ENCODE data around the gene SATB1.
"Not testable (repeated sequence)": the region's sequence is repeated elsewhere in the genome, so short reads cannot be mapped to it uniquely, and the experiment has no call there.

SATB1 gene

GRCh38 chr3:18351823-18352744, 73.1 kb downstream of the SATB1 start:
- FAIRE-seq (no peak), DNase-seq (ENCODE audit: low spot score) (no peak)

DNA sequence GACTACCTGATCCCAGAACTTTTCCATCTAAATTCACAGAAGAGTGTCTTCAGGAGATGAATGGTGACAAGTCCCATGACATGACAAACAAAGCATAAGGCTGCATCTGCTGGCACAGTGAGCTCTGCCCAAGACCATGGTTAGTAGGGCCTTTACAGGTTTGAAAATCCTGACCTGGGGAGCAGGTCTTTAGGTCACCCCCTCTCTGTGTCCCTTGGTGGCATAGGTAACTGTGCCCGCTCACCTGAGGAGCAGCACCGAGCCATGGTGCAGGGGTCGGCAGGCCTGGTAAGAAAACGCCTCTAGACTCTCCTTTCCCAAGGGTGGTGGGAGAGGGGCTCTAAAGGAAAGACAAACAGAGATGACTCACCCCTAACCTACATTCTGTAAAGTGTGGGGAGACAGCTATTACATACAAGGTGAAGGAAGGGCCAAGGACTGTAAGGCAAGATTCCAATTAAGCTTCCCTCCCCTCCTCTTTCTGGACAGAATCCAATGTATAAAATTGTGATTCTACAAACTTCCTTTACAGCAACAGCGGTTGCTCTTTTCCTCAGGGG, 74.0 kb downstream of the SATB1 start:
- no peak for FAIRE-seq
- no peak for DNase-seq (ENCODE audit: low spot score)

- DNase-seq (ENCODE audit: low spot score): no peak
- FAIRE-seq: no peak
Observed at GRCh38 chr3:18349197-18349798, 75.8 kb downstream of the SATB1 start.

DNA sequence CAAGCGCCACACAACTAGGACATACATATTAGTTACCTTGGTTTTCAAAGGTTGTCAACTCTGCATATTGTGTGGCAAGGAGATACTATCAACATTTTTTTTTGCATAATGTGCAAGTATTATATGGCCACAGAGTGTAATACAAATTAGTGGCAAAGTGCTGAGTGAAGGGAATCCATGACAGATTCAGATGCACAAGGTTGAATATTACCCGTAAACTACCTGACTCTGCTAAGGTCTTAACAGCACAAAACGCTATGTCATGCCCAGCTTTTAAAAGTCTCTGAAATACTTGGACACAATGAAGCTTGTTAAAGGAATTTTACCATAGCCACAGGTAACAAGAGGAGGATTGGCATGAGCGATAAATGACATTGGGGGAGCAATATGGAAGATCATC, 79.0 kb downstream of the SATB1 start:
- FAIRE-seq (no peak), DNase-seq (ENCODE audit: low spot score) (no peak)

GRCh38 chr3:18345015-18345367, 80.1 kb downstream of the SATB1 start:
- DNase-seq (ENCODE audit: low spot score) (no peak), FAIRE-seq (no peak)

GRCh38 chr3:18344306-18345014, 80.7 kb downstream of the SATB1 start:
- no peak for FAIRE-seq
- DNase-seq (ENCODE audit: low spot score): no peak

DNA sequence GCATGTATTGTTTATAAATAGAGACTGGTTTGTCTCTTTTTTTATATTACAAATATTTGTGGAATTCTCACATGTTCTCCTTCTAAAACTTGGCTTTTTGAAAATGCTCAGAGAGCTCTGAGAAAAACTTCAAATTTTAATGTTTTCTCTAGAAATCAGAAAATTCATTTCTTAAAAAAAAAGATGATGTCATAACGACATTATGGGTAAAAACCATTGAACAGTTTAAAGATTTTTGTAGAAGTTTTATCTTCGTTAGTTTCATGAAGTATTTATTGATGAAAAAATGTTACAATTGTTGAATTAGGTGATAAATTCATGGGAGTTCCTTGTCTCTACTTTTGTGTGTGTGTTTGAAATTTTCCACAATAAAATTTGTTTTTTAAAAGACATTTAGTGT, 81.3 kb downstream of the SATB1 start:
- DNase-seq (ENCODE audit: low spot score) (no peak), FAIRE-seq (no peak)

GRCh38 chr3:18338827-18339514, 86.2 kb downstream of the SATB1 start:
- no peak for DNase-seq (ENCODE audit: low spot score)
- FAIRE-seq: no peak

- no peak for FAIRE-seq
Observed at GRCh38 chr3:18337231-18337630, 87.9 kb downstream of the SATB1 start.

DNA sequence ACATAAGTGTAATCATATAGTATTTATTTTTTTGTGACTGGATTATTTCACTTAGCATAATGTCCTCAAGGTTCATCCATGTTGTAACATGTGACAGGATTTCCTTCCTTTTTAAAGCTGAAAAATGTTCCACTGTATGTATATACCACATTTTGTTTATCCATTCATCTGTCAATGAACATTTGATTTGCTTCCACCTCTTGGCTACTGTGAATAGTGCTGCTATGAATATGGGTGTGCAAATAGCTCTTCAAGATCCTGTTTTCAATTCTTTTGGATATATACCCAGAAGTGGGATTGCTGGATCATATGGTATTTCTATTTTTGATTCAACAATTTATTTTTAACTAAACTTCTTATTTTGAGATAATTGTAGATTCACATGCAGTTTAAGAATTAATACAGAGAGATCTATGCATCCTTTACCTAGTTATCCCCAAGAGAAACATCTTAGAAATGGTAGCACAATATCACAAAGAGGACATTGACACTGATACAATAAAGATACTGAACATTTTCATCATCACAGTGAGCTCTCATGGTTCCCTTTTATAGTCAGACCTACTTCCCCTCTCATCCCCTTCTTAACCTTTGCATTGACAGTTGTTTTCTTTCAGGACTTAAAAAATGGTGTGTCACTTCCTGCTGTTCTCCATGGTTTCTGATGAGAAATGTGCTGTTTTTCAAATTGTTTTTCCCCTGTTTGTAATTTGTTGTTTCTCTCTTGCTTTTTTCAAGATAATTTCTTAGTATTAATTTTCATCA, 90.1 kb downstream of the SATB1 start:
- FAIRE-seq (no peak), DNase-seq (ENCODE audit: low spot score) (no peak)

More at GRCh38 chr3:18337231-18337630, 87.9 kb downstream of the SATB1 start:
- DNase-seq (ENCODE audit: low spot score): no peak

- not testable (repeated sequence) for DNase-seq (ENCODE audit: low spot score); FAIRE-seq
Observed at GRCh38 chr3:18330772-18331441, 94.2 kb downstream of the SATB1 start.

- FAIRE-seq: no peak
Observed at GRCh38 chr3:18308096-18308650, 117.0 kb downstream of the SATB1 start.

GRCh38 chr3:18307529-18307928, 117.6 kb downstream of the SATB1 start:
- DNase-seq (ENCODE audit: low spot score) (no peak), FAIRE-seq (no peak)

More at GRCh38 chr3:18308096-18308650, 117.0 kb downstream of the SATB1 start:
- no peak for DNase-seq (ENCODE audit: low spot score)

DNA sequence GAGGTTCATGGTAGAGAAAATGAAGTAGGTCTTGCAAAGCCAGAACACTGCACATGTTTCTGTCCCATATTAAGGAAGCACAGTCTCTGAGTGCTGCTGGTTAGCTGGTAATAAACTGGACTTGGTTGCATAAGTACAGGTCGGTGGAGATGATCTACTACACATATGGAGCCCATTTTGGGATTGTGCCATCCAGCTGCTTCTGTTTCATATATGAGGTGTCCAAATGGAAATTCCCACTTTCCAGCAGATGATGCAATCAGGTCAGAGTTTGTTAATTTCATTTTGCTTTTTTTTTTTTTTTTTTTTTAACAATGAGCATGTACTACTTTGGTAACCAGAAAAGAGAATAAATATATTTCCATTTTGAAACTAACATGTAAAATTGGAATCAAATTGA, 122.6 kb downstream of the SATB1 start:
- no peak for DNase-seq (ENCODE audit: low spot score)
- no peak for FAIRE-seq

GRCh38 chr3:18301781-18302180, 123.4 kb downstream of the SATB1 start:
- FAIRE-seq (no peak), DNase-seq (ENCODE audit: low spot score) (no peak)

- FAIRE-seq (no peak), DNase-seq (ENCODE audit: low spot score) (no peak)
Observed at GRCh38 chr3:18300916-18301315, 124.2 kb downstream of the SATB1 start.

GRCh38 chr3:18297126-18297525, 128.0 kb downstream of the SATB1 start:
- DNase-seq (ENCODE audit: low spot score) (no peak), FAIRE-seq (no peak)
